Tibial artery (tissue), 4 donors: ENCODE measurements around the gene ZNF677.
"Not testable (repeated sequence)": the region's sequence is repeated elsewhere in the genome, so short reads cannot be mapped to it uniquely, and the experiment has no call there.

Source experiments
- DNase-seq, 2 donors: peaks; one replicate each; pipeline ENCODE4 v3.0.0-alpha.2; 2019
- H3K27ac ChIP-seq, 2 donors: fragments of 200-600 bp; sonication (generic) in 1 of 2; 1 replicate in 1 of 2; 2 replicates in 1 of 2; pipeline ENCODE4 v1.5.1; 2018 to 2019; ENCODE audit warnings: mild to moderate bottlenecking in 1 of 2
- H3K27me3 ChIP-seq, 2 donors: fragments of 200-600 bp; sonication (generic) in 1 of 2; one replicate each; pipeline versions ENCODE4 v1.5.1 to v1.6.0; 2016 to 2019
- H3K36me3 ChIP-seq, 3 donors: fragments of 200-600 bp; sonication (generic) in 2 of 3; one replicate each; pipeline ENCODE4 v1.5.1; 2016 to 2019; ENCODE audit warnings: mild to moderate bottlenecking in 2 of 3
- H3K4me1 ChIP-seq, 4 donors: fragments of 200-600 bp; sonication (generic) in 2 of 4; 1 replicate in 3 of 4; 2 replicates in 1 of 4; pipeline ENCODE4 v1.5.1; 2016 to 2019
- H3K4me3 ChIP-seq, 2 donors: fragments of 200-600 bp; sonication (generic) in 1 of 2; 1 replicate in 1 of 2; 2 replicates in 1 of 2; pipeline ENCODE4 v1.5.1; 2018 to 2019; ENCODE audit warnings: mild to moderate bottlenecking in 2 of 2
- H3K9me3 ChIP-seq, 3 donors: fragments of 200-600 bp; sonication (generic) in 1 of 3; one replicate each; pipeline ENCODE4 v1.5.1; 2016 to 2019
- intact Hi-C: fragments of 100-400 bp; cut with DNase I; formaldehyde crosslinking; loops from one replicate; pipeline ENCODE4 v1.15.0; 2023; ENCODE audit warnings: low total_unique reads
- TF ChIP-seq, protein P1 (sequence below), 2 experiments: fragments of 200-600 bp in 1 of 2; fragments of 450-650 bp in 1 of 2; IDR thresholded peaks; one replicate each; pipeline ENCODE4 v1.5.1; 2017 to 2019; ENCODE audit warnings: antibody characterized with exemption in 2 of 2, mild to moderate bottlenecking in 1 of 2, moderate library complexity in 1 of 2

Gene ZNF677

GRCh38 chr19:53193535-53194222, 61.0 kb downstream of the ZNF677 start:
- peak overlapping the region; percentile 73 to 78 for H3K27ac ChIP-seq

GRCh38 chr19:53192771-53193534, 61.7 kb downstream of the ZNF677 start, which contains the start of gene ZNF665:
Gene ZNF665 (minus strand): TSS chr19:53193358. CDS start chr19:53182898, 10,460 bp downstream.
- Histone ChIP-seq H3K27me3 (no peaks in the 10 kb centered on the region), H3K4me1 (peaks cover 0 to 25% (median 13%) of the 10 kb centered on the region in 4 donors), H3K9me3 (no peaks in the 10 kb centered on the region), H3K27ac (peak within 1 kb of the TSS; percentile 73 to 78), H3K36me3 (peaks cover 0 to 4% (median 0%) of the 10 kb centered on the region in 3 donors), H3K4me3 (peak within 1 kb of the TSS; percentile 68 to 69)
- intact Hi-C loops: loop anchor here (10.0 kb wide), 2 partner anchors 62 to 142 kb away; partner anchors contain the start of genes VN1R2, ZNF677 and ZNF845
- peak; percentile 87 to 93 for DNase-seq
- TF ChIP-seq, protein P1, sequence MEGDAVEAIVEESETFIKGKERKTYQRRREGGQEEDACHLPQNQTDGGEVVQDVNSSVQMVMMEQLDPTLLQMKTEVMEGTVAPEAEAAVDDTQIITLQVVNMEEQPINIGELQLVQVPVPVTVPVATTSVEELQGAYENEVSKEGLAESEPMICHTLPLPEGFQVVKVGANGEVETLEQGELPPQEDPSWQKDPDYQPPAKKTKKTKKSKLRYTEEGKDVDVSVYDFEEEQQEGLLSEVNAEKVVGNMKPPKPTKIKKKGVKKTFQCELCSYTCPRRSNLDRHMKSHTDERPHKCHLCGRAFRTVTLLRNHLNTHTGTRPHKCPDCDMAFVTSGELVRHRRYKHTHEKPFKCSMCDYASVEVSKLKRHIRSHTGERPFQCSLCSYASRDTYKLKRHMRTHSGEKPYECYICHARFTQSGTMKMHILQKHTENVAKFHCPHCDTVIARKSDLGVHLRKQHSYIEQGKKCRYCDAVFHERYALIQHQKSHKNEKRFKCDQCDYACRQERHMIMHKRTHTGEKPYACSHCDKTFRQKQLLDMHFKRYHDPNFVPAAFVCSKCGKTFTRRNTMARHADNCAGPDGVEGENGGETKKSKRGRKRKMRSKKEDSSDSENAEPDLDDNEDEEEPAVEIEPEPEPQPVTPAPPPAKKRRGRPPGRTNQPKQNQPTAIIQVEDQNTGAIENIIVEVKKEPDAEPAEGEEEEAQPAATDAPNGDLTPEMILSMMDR (IDR thresholded peaks at IDR 0.05): no peak

More at GRCh38 chr19:53193535-53194222, 61.0 kb downstream of the ZNF677 start:
- Histone ChIP-seq H3K9me3 (peaks cover 0 to 7% (median 4%) of the 10 kb centered on the region in 3 donors), H3K36me3 (peaks cover 4 to 7% (median 6%) of the 10 kb centered on the region in 3 donors), H3K27me3 (no peaks in the 10 kb centered on the region), H3K4me3 (peak overlapping the region; percentile 68 to 69), H3K4me1 (peaks cover 0 to 25% (median 13%) of the 10 kb centered on the region in 4 donors)
- no peak for DNase-seq
- intact Hi-C loops: loop anchor here (10.0 kb wide), 2 partner anchors 61 to 141 kb away; partner anchors contain the start of genes VN1R2, ZNF677 and ZNF845
- TF ChIP-seq, protein P1 (IDR thresholded peaks at IDR 0.05): no peak

DNA sequence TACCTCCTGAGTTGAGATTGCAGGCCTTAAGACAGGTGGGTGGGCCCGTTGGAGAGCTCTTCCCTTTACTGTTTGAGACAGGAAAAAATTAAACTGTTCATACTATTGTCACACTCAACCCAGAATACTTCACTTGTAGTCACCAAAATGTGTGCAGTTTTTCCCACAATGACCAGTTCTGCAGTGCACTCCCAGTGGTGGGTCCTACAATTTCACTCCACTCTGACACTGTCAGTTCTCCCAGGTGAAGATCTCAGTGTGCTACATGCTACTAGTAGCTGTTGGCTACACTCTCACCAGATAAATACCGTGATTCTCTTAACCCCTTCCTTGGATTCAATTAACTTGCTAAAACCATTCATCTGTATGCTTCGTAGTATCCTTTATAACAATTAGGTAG, 64.4 kb downstream of the ZNF677 start:
- peaks cover 0 to 4% (median 0%) of the 10 kb centered on the region in 3 donors for H3K36me3 ChIP-seq
- no peak overlapping the region for H3K27ac ChIP-seq
- peaks cover 0 to 13% (median 8%) of the 10 kb centered on the region in 4 donors for H3K4me1 ChIP-seq
- DNase-seq: no peak
- no peaks in the 10 kb centered on the region for H3K9me3 ChIP-seq
- TF ChIP-seq, protein P1 (IDR thresholded peaks at IDR 0.05): no peak
- no peak overlapping the region for H3K4me3 ChIP-seq
- intact Hi-C loops: loop anchor here (10.0 kb wide), 2 partner anchors 65 to 145 kb away; partner anchors contain the start of genes VN1R2, ZNF677 and ZNF845
- no peaks in the 10 kb centered on the region for H3K27me3 ChIP-seq

DNA sequence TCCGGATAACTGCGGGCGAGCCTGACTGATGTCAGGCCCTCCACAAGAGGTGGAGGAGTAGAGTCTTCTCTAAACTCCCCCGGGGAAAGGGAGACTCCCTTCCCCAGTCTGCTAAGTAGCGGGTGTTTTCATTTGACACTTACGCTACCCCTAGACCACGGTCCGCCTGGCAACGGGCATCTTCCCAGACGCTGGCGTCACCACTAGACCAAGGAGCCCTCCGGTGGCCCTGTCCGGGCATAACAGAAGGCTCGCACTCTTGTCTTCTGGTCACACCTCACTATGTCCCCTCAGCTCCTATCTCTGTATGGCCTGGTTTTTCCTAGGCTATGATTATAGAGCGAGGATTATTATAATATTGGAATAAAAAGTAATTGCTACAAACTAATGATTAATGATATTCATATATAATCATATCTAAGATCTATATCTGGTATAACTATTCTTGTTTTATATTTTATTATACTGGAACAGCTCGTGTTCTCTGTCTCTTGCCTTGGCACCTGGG, 64.9 kb downstream of the ZNF677 start:
- H3K9me3 ChIP-seq, H3K36me3 ChIP-seq, H3K27ac ChIP-seq, DNase-seq, H3K4me3 ChIP-seq, H3K27me3 ChIP-seq: not testable (repeated sequence)
- peaks cover 0 to 13% (median 8%) of the 10 kb centered on the region in 4 donors for H3K4me1 ChIP-seq
- intact Hi-C loops: loop anchor here (10.0 kb wide), 2 partner anchors 65 to 145 kb away; partner anchors contain the start of genes VN1R2, ZNF677 and ZNF845
